GM21515 (cell line): ENCODE results near the gene MUS81.
A peak's percentile ranks its signal among the peaks of the same experiment; 100 is the strongest.
"Not testable (repeated sequence)": the region's sequence is repeated elsewhere in the genome, so short reads cannot be mapped to it uniquely, and the experiment has no call there.

Source experiments
- ATAC-seq: cut with Tn5 transposase; IDR thresholded peaks from one replicate; pipeline ENCODE4 v1.9.1; 2021; ENCODE audit not compliant: unreplicated experiment

Gene MUS81

GRCh38 chr11:65890324-65891218 is 30.3 kb downstream of the MUS81 start, which contains the start of gene CCDC85B:
Gene CCDC85B (plus strand): TSS chr11:65890673. CDS start chr11:65890784, 111 bp downstream.
- peak; percentile 43 for ATAC-seq

- no peak for ATAC-seq
Observed at GRCh38 chr11:65891219-65892136, 31.2 kb downstream of the MUS81 start.

GRCh38 chr11:65892137-65892540 is 31.9 kb downstream of the MUS81 start:
- not testable (repeated sequence) for ATAC-seq

GRCh38 chr11:65892661-65893317 is 32.6 kb downstream of the MUS81 start:
- ATAC-seq = no peak

GRCh38 chr11:65894034-65894591 is 33.9 kb downstream of the MUS81 start:
- no peak for ATAC-seq

- no peak for ATAC-seq
Observed at GRCh38 chr11:65895482-65895981, 35.3 kb downstream of the MUS81 start.

GRCh38 chr11:65896034-65896999 is 36.1 kb downstream of the MUS81 start:
- no peak for ATAC-seq

GRCh38 chr11:65897020-65897471 is 36.8 kb downstream of the MUS81 start:
- no peak for ATAC-seq

- ATAC-seq = no peak
Observed at GRCh38 chr11:65898656-65899355, 38.6 kb downstream of the MUS81 start.

- ATAC-seq = no peak
Observed at GRCh38 chr11:65899356-65900124, 39.3 kb downstream of the MUS81 start.

- ATAC-seq = peak; percentile 72
Observed at GRCh38 chr11:65900125-65900898, 40.1 kb downstream of the MUS81 start, which contains the start of gene FOSL1. Gene FOSL1 (minus strand): TSS chr11:65900388. CDS start chr11:65900339, 49 bp downstream.

- ATAC-seq = no peak
Observed at GRCh38 chr11:65900899-65901180, 40.6 kb downstream of the MUS81 start.

- ATAC-seq = no peak
Observed at GRCh38 chr11:65903068-65903481, 42.8 kb downstream of the MUS81 start.

GRCh38 chr11:65903715-65904114 is 43.5 kb downstream of the MUS81 start:
- ATAC-seq = no peak

GRCh38 chr11:65906602-65907001 is 46.4 kb downstream of the MUS81 start:
- ATAC-seq = no peak

- ATAC-seq = no peak
Observed at GRCh38 chr11:65907878-65908277, 47.6 kb downstream of the MUS81 start.
